HCT116 (cell line): ENCODE measurements around the gene EFS. TPM values are rescaled to one million over a fixed set of nuclear protein-coding genes. Genes with fewer than 3 reads are reported as not detected.

Experiments
- ATAC-seq: fragments of 200-7000 bp; cut with Tn5 transposase; 2 replicates; pipeline ENCODE4 v1.9.1; 2020; ENCODE audit warnings: mild to moderate bottlenecking, moderate library complexity
- BruUV-seq: library from RNA; stranded (reverse); fragments of 400-500 nt; replicated peaks from 2 replicates; lab custom pipeline; 2021; lab: Mats Ljungman, UMichigan
- CTCF ChIA-PET: fragments of 300-600 bp; sonication (Branson Sonifier 250); formaldehyde crosslinking; loops from one replicate; lab custom pipeline; 2021; ENCODE audit warnings: antibody characterized with exemption; lab: Charles Lee
- POLR2A ChIA-PET: fragments of 300-600, 350-600 bp; sonication (Branson Sonifier 250); formaldehyde crosslinking; loops from one replicate; lab custom pipeline; 2021; ENCODE audit warnings: antibody characterized with exemption; lab: Charles Lee
- RAD21 ChIA-PET, 2 experiments: fragments of 300-600 bp; sonication (Branson Sonifier 250); formaldehyde crosslinking; loops; one replicate each; lab custom pipeline; 2023; ENCODE audit warnings: low total read pairs in 2 of 2; ENCODE audit not compliant: uncharacterized antibody in 2 of 2, unreplicated experiment in 2 of 2, low non-redundant PET in 1 of 2; lab: Charles Lee
- DNase-seq: peaks from one replicate; pipeline ENCODE4 v3.0.0-alpha.2; 2010; ENCODE audit warnings: low read depth, low spot score
- H2AFZ ChIP-seq: fragments of 200-600 bp; shearing (Covaris generic), sonication (generic); 2 replicates; pipeline ENCODE4 v1.6.1; 2017; ENCODE audit warnings: low read depth, mixed run types, mixed read lengths, antibody characterized with exemption, low read length; ENCODE audit not compliant: poor library complexity, severe bottlenecking
- H3K27ac ChIP-seq: 2 replicates; pipeline ENCODE4 v1.5.1; 2012; ENCODE audit warnings: low read depth, low read length
- H3K27me3 ChIP-seq: fragments of 200-600 bp; sonication (generic); 2 replicates; pipeline ENCODE4 v1.6.1; 2016; ENCODE audit warnings: mixed run types, low read length, mixed read lengths; ENCODE audit not compliant: insufficient read depth
- H3K36me3 ChIP-seq, 2 experiments: fragments of 200-500 bp in 1 of 2; fragments of 200-600 bp in 1 of 2; sonication (Bioruptor generic) in 1 of 2; sonication (generic) in 1 of 2; 2 replicates each; pipeline versions ENCODE4 v1.5.1 to v1.6.1; 2014 to 2016; ENCODE audit warnings: low read length in 2 of 2, inconsistent platforms in 1 of 2, mixed read lengths in 1 of 2, mixed run types in 1 of 2; ENCODE audit not compliant: insufficient read depth in 2 of 2, control insufficient read depth in 1 of 2
- H3K4me1 ChIP-seq, 2 experiments: fragments of 200-600 bp in 1 of 2; sonication (generic) in 1 of 2; 2 replicates each; pipeline versions ENCODE4 v1.5.1 to v1.6.1; 2012 to 2017; ENCODE audit warnings: low read length in 2 of 2, inconsistent platforms in 1 of 2, mild to moderate bottlenecking in 1 of 2, mixed read lengths in 1 of 2, mixed run types in 1 of 2, moderate library complexity in 1 of 2; ENCODE audit not compliant: insufficient read depth in 2 of 2, control insufficient read depth in 1 of 2
- H3K4me2 ChIP-seq: fragments of 200-600 bp; sonication (generic); 2 replicates; pipeline ENCODE4 v1.6.1; 2017; ENCODE audit warnings: mixed run types, low read length, mixed read lengths
- H3K4me3 ChIP-seq, 2 experiments: fragments of 200-600 bp in 1 of 2; sonication (generic) in 1 of 2; replicated peaks in 1 of 2; 2 replicates each; pipeline ENCODE4 v1.5.1; 2011 to 2016; ENCODE audit warnings: low read length in 2 of 2, control low read depth in 1 of 2, low read depth in 1 of 2, mild to moderate bottlenecking in 1 of 2, mixed read lengths in 1 of 2, mixed run types in 1 of 2
- H3K79me2 ChIP-seq: fragments of 200-600 bp; sonication (generic); 2 replicates; pipeline ENCODE4 v1.6.1; 2017; ENCODE audit warnings: mild to moderate bottlenecking, mixed run types, low read length, moderate library complexity, mixed read lengths; ENCODE audit not compliant: insufficient read depth
- H3K9ac ChIP-seq: fragments of 200-600 bp; sonication (generic); 2 replicates; pipeline ENCODE4 v1.6.1; 2016; ENCODE audit warnings: low read length, mixed read lengths
- H3K9me2 ChIP-seq: fragments of 200-600 bp; sonication (generic), shearing (Covaris generic); 2 replicates; pipeline ENCODE4 v1.6.1; 2017; ENCODE audit warnings: mixed run types, mild to moderate bottlenecking, moderate library complexity; ENCODE audit not compliant: insufficient read depth
- H3K9me3 ChIP-seq, 2 experiments: fragments of 200-500 bp in 1 of 2; fragments of 200-600 bp in 1 of 2; sonication (Bioruptor generic) in 1 of 2; sonication (generic) in 1 of 2; 2 replicates each; pipeline ENCODE4 v1.6.1; 2014 to 2017; ENCODE audit warnings: low read length in 2 of 2, mixed read lengths in 2 of 2, inconsistent platforms in 1 of 2, low read depth in 1 of 2, mild to moderate bottlenecking in 1 of 2, mixed run types in 1 of 2, moderate library complexity in 1 of 2; ENCODE audit not compliant: control insufficient read depth in 1 of 2, insufficient read depth in 1 of 2
- H4K20me1 ChIP-seq: fragments of 200-600 bp; sonication (generic), shearing (Covaris generic); 2 replicates; pipeline ENCODE4 v1.6.1; 2017; ENCODE audit warnings: mixed run types, mild to moderate bottlenecking, moderate library complexity; ENCODE audit not compliant: insufficient read depth
- ATF3 ChIP-seq: IDR thresholded peaks from 2 replicates; pipeline ENCODE4 v1.6.1; 2012
- CBX3 ChIP-seq: IDR thresholded peaks from 2 replicates; pipeline ENCODE4 v1.6.1; 2012; ENCODE audit warnings: low read depth
- CEBPB ChIP-seq: IDR thresholded peaks from 2 replicates; pipeline ENCODE4 v1.6.1; 2012; ENCODE audit warnings: low read depth
- CTCF ChIP-seq, 3 experiments: fragments of 200-600 bp in 1 of 3; sonication (generic) in 1 of 3; IDR thresholded peaks in 2 of 3; conservative IDR thresholded peaks in 1 of 3; 2 replicates each; pipeline ENCODE4 v1.5.1; 2012 to 2017; ENCODE audit warnings: low read depth in 2 of 3, low read length in 2 of 3, antibody characterized with exemption in 1 of 3, borderline replicate concordance in 1 of 3, control low read depth in 1 of 3, mild to moderate bottlenecking in 1 of 3, mixed read lengths in 1 of 3, mixed run types in 1 of 3, moderate library complexity in 1 of 3; ENCODE audit not compliant: insufficient read depth in 1 of 3
- EGR1 ChIP-seq: IDR thresholded peaks from 2 replicates; pipeline ENCODE4 v1.6.1; 2012; ENCODE audit warnings: low read depth
- ELF1 ChIP-seq: IDR thresholded peaks from 2 replicates; pipeline ENCODE4 v1.6.1; 2012; ENCODE audit warnings: low read depth, borderline replicate concordance
- EZH2 ChIP-seq: fragments of 200-600 bp; sonication (generic); IDR thresholded peaks from 2 replicates; pipeline ENCODE4 v1.6.1; 2017; ENCODE audit warnings: antibody characterized with exemption, mixed run types
- EZH2phosphoT487 ChIP-seq: fragments of 200-600 bp; IDR thresholded peaks from 2 replicates; pipeline ENCODE4 v1.6.1; 2018; ENCODE audit warnings: antibody characterized with exemption, borderline replicate concordance
- FOSL1 ChIP-seq: IDR thresholded peaks from 2 replicates; pipeline ENCODE4 v1.6.1; 2012; ENCODE audit warnings: low read depth
- JUND ChIP-seq: IDR thresholded peaks from 2 replicates; pipeline ENCODE4 v1.6.1; 2012
- MAX ChIP-seq: IDR thresholded peaks from 2 replicates; pipeline ENCODE4 v1.6.1; 2012
- POLR2A ChIP-seq: IDR thresholded peaks from 2 replicates; pipeline ENCODE4 v1.7.0; 2011; ENCODE audit warnings: borderline replicate concordance; ENCODE audit not compliant: insufficient read depth, insufficient read length; ENCODE audit errors: extremely low read depth
- POLR2AphosphoS5 ChIP-seq: IDR thresholded peaks from 2 replicates; pipeline ENCODE4 v1.6.1; 2011; ENCODE audit warnings: mild to moderate bottlenecking, low read depth, low read length, moderate library complexity
- SIN3A ChIP-seq: IDR thresholded peaks from 2 replicates; pipeline ENCODE4 v1.6.1; 2012; ENCODE audit warnings: low read depth
- SP1 ChIP-seq: IDR thresholded peaks from 2 replicates; pipeline ENCODE4 v1.6.1; 2012; ENCODE audit warnings: low read depth
- ZFX ChIP-seq: fragments of 450-650 bp; IDR thresholded peaks from 2 replicates; pipeline ENCODE4 v1.6.1; 2017
- ZNF274 ChIP-seq: fragments of 200-500 bp; sonication (Bioruptor generic); IDR thresholded peaks from 2 replicates; pipeline ENCODE4 v1.6.1; 2014; ENCODE audit warnings: mild to moderate bottlenecking, low read depth, low read length, inconsistent platforms
- intact Hi-C: fragments of 100-400 bp; cut with micrococcal nuclease; formaldehyde crosslinking; loops from 2 replicates; pipeline ENCODE4 v1.10.0; 2022
- total RNA-seq: library from RNA; stranded (reverse); gene quantifications from one replicate; pipeline ENCODE4 v1.2.1, GENCODE V29; 2021; ENCODE audit not compliant: unreplicated experiment
- TF ChIP-seq, protein P1 (sequence below): IDR thresholded peaks from 2 replicates; pipeline ENCODE4 v1.6.1; 2012; ENCODE audit warnings: low read depth

The EFS gene
- total RNA-seq, 1 experiment from 2014 or later, result 0.10 TPM

DNA sequence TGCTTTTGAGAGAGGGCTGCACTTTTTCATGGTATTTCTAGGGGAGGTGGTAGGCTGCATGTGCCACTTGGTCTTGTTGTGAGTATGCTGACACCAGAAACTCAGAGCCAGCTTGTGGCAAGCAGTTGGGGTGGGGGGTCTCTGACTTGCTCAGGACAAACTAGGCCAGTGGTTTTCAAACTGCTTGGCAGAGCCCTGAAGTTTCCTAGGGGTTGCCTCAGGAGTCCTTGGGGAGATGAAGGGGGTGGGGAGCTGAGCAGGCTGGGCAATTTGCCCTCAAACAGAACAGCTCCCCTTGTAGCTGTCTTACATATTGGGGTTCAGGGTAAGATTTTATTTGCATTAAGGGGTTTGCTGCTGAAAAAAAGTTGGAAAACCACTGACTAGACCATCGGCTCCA, 54.4 kb downstream of the EFS start:
- H3K4me2 ChIP-seq, result no peak overlapping the region
- intact Hi-C loops, result no loop called here
- ChIA-PET RAD21 (no interaction called here), POLR2A (interaction anchor here (1.3 kb wide), 1 partner anchor 11 kb away, joined by 8 read pairs; the partner anchor contains the start of gene PABPN1), CTCF (no interaction called here)
- peaks cover 16 to 22% of the 10 kb centered on the region in 2 experiments; a peak in 3 of 4 replicates for H3K4me1 ChIP-seq
- TF ChIP-seq ATF3 (no peak), EZH2phosphoT487 (no peak), SP1 (no peak), SIN3A (no peak), EGR1 (no peak), CBX3 (no peak), MAX (no peak), CTCF (IDR thresholded peaks at IDR 0.05 in 2 of 3, conservative IDR thresholded peaks at IDR 0.05 in 1 of 3; ENCODE audit: borderline replicate concordance in 1 of 3, insufficient read depth in 1 of 3, low read depth in 2 of 3, low read length in 2 of 3) (no peak), FOSL1 (no peak), POLR2A (no peak), ZNF274 (no peak), ELF1 (no peak), ZFX (no peak), CEBPB (no peak), EZH2 (no peak), POLR2AphosphoS5 (no peak), JUND (no peak)
- TF ChIP-seq, protein P1, sequence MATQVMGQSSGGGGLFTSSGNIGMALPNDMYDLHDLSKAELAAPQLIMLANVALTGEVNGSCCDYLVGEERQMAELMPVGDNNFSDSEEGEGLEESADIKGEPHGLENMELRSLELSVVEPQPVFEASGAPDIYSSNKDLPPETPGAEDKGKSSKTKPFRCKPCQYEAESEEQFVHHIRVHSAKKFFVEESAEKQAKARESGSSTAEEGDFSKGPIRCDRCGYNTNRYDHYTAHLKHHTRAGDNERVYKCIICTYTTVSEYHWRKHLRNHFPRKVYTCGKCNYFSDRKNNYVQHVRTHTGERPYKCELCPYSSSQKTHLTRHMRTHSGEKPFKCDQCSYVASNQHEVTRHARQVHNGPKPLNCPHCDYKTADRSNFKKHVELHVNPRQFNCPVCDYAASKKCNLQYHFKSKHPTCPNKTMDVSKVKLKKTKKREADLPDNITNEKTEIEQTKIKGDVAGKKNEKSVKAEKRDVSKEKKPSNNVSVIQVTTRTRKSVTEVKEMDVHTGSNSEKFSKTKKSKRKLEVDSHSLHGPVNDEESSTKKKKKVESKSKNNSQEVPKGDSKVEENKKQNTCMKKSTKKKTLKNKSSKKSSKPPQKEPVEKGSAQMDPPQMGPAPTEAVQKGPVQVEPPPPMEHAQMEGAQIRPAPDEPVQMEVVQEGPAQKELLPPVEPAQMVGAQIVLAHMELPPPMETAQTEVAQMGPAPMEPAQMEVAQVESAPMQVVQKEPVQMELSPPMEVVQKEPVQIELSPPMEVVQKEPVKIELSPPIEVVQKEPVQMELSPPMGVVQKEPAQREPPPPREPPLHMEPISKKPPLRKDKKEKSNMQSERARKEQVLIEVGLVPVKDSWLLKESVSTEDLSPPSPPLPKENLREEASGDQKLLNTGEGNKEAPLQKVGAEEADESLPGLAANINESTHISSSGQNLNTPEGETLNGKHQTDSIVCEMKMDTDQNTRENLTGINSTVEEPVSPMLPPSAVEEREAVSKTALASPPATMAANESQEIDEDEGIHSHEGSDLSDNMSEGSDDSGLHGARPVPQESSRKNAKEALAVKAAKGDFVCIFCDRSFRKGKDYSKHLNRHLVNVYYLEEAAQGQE, result no peak
- peaks cover 60% of the 10 kb centered on the region for H3K79me2 ChIP-seq
- H3K9ac ChIP-seq, result no peak overlapping the region
- H3K27ac ChIP-seq, result no peak overlapping the region
- BruUV-seq, result no TSS peak
- H2AFZ ChIP-seq, result no peak overlapping the region
- ATAC-seq (no peak), DNase-seq (no peak)
- H3K36me3 ChIP-seq, result peaks cover 32 to 39% of the 10 kb centered on the region in 2 experiments
- no peak overlapping the region for H3K4me3 ChIP-seq
- no peaks in the 10 kb centered on the region for H3K9me3 ChIP-seq
- H3K9me2 ChIP-seq, result no peaks in the 10 kb centered on the region
- no peaks in the 10 kb centered on the region for H3K27me3 ChIP-seq
- H4K20me1 ChIP-seq, result no peaks in the 10 kb centered on the region
